ENCODE data around the gene RAP1A.
A peak's percentile ranks its signal among the peaks of the same experiment; 100 is the strongest.

The RAP1A gene

GRCh38 chr1:111690306-111690617, 70.7 kb downstream of the RAP1A start:
- no peak for TF ChIP-seq CTCF (IDR thresholded peaks at IDR 0.05; ENCODE audit: low read depth, low read length)
- H3K4me3 ChIP-seq (ENCODE audit: low read depth, low read length) = no peak overlapping the region
- DNase-seq (ENCODE audit: low read depth, low spot score) = peak; percentile 95
- in situ Hi-C loops (cut with HindIII; ENCODE audit: low sequenced_read_pairs) = no loop called here

- no peak for DNase-seq (ENCODE audit: low read depth, low spot score)
- in situ Hi-C loops (cut with HindIII; ENCODE audit: low sequenced_read_pairs) = no loop called here
- TF ChIP-seq CTCF (IDR thresholded peaks at IDR 0.05; ENCODE audit: low read depth, low read length) = no peak
- H3K4me3 ChIP-seq (ENCODE audit: low read depth, low read length) = no peak overlapping the region
These were observed 72.3 kb downstream of the RAP1A start for GRCh38 chr1:111691886-111692285.

GRCh38 chr1:111695801-111696200, 76.2 kb downstream of the RAP1A start:
- no peak overlapping the region for H3K4me3 ChIP-seq (ENCODE audit: low read depth, low read length)
- DNase-seq (ENCODE audit: low read depth, low spot score) = no peak
- in situ Hi-C loops (cut with HindIII; ENCODE audit: low sequenced_read_pairs) = no loop called here
- TF ChIP-seq CTCF (IDR thresholded peaks at IDR 0.05; ENCODE audit: low read depth, low read length) = no peak

- no peak overlapping the region for H3K4me3 ChIP-seq (ENCODE audit: low read depth, low read length)
- TF ChIP-seq CTCF (IDR thresholded peaks at IDR 0.05; ENCODE audit: low read depth, low read length) = no peak
- no peak for DNase-seq (ENCODE audit: low read depth, low spot score)
- in situ Hi-C loops (cut with HindIII; ENCODE audit: low sequenced_read_pairs) = no loop called here
These were observed 76.7 kb downstream of the RAP1A start for GRCh38 chr1:111696330-111696729.

- in situ Hi-C loops (cut with HindIII; ENCODE audit: low sequenced_read_pairs) = no loop called here
- TF ChIP-seq CTCF (IDR thresholded peaks at IDR 0.05; ENCODE audit: low read depth, low read length) = no peak
- no peak overlapping the region for H3K4me3 ChIP-seq (ENCODE audit: low read depth, low read length)
- no peak for DNase-seq (ENCODE audit: low read depth, low spot score)
These were observed 79.7 kb downstream of the RAP1A start for GRCh38 chr1:111699268-111699667.

- no peak for DNase-seq (ENCODE audit: low read depth, low spot score)
- no peak overlapping the region for H3K4me3 ChIP-seq (ENCODE audit: low read depth, low read length)
- in situ Hi-C loops (cut with HindIII; ENCODE audit: low sequenced_read_pairs) = no loop called here
- TF ChIP-seq CTCF (IDR thresholded peaks at IDR 0.05; ENCODE audit: low read depth, low read length) = no peak
These were observed 83.0 kb downstream of the RAP1A start for GRCh38 chr1:111702504-111703050.

GRCh38 chr1:111704240-111704639, 84.7 kb downstream of the RAP1A start:
- no peak for DNase-seq (ENCODE audit: low read depth, low spot score)

More at GRCh38 chr1:111704240-111704639, 84.7 kb downstream of the RAP1A start:
- no peak for TF ChIP-seq CTCF (IDR thresholded peaks at IDR 0.05; ENCODE audit: low read depth, low read length)
- no peak overlapping the region for H3K4me3 ChIP-seq (ENCODE audit: low read depth, low read length)
- in situ Hi-C loops (cut with HindIII; ENCODE audit: low sequenced_read_pairs) = no loop called here
